ENCODE data around the gene PCBP3. TPM values are rescaled to one million over a fixed set of nuclear protein-coding genes. Genes with fewer than 3 reads are reported as not detected.

The PCBP3 gene
- total RNA-seq, 1 donor from 2014 or later: 8.2 TPM

DNA sequence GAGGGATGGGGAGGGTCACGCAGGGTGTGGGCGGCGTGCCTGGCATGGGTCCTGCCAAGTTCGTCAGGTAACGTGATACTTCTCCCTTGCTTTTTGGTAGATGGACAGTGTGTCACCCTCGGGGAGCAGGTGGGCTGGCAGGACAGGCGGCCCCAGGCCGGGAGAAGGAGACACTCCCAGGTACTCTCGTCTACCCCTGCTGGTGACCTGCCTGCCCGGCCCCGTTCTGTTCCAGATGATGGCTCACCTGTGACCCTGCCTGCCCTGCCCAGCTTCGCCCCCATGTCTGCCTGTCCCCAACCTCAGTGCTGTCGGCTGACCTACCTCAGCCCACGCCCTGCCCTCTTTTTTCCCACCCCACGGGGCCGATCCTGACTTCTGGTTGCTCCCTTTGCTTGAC is 144.7 kb downstream of the PCBP3 start:
- Mint-ChIP-seq H3K9me3 (no peaks in the 10 kb centered on the region), H3K4me3 (no peak overlapping the region), H3K27ac (no peak overlapping the region), H3K27me3 (ENCODE audit: insufficient read depth) (no peaks in the 10 kb centered on the region), H3K4me1 (ENCODE audit: low read depth) (no peaks in the 10 kb centered on the region), H3K36me3 (ENCODE audit: low read depth) (no peaks in the 10 kb centered on the region)
- DNase-seq (ENCODE audit: low spot score): no peak
- intact Hi-C loops (cut with micrococcal nuclease): no loop called here

DNA sequence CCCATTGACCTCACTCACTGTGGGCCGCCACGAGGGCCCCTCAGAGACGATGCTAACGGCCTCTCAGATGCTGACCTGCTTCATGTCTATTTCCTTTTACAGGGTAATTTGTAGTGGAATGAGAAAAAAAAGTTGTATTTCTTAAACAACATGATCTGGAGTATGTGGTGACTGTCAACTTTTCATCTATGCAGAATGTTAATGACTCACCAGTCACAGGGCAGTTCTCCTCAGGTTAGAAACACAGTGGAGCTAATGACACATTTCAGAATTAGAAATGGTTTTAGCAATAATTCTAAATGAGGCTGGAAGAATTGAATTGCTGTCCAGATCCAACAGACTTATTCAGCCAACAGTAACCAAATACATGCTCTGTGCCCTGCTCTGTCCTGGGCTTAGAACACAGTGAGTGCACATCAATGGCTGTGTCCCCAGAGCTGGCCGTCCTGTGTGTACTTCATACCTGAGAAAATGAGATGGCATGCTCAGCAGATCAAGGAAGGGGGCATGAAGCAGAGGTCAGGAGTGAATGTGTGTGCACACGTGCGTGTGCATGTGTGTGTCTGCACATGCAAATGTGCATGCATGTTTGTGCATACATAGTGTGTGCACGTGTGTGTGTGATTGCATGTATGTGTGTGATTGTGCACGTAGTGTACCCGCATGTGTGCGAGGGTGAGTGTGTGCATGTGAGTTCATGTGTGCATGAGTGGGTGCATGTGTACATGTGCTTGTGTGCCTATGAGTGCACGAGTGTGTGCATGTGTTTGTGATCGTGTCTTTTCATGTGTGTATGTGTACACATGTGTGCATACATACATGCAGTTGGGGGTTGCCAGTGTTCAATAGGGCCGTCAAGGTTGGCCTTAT is 145.3 kb downstream of the PCBP3 start:
- no peak overlapping the region for H3K4me3 Mint-ChIP-seq
- no peaks in the 10 kb centered on the region for H3K9me3 Mint-ChIP-seq
- no peaks in the 10 kb centered on the region for H3K4me1 Mint-ChIP-seq (ENCODE audit: low read depth)
- intact Hi-C loops (cut with micrococcal nuclease): no loop called here
- no peaks in the 10 kb centered on the region for H3K27me3 Mint-ChIP-seq (ENCODE audit: insufficient read depth)
- H3K36me3 Mint-ChIP-seq (ENCODE audit: low read depth): no peaks in the 10 kb centered on the region
- no peak for DNase-seq (ENCODE audit: low spot score)
- no peak overlapping the region for H3K27ac Mint-ChIP-seq

DNA sequence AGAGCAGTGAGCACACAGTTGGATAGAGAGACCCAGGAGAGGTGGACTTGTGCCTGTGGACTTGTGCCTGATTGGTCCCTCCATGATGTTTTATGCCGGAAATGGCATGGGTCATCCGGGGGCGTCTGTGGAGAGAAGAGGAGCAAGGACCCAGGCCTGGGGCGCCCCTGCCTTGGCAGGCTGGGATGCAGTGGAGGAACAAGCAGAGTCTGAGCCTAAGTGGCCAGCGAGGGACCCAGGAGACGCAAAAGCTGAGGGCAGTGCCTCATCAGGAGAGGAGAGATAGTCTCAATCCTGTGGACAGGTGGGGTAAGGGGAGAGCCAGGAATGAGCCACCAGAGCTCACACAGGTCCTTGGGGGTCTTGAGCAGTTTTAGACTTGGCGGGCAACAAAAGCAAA is 146.9 kb downstream of the PCBP3 start:
- H3K9me3 Mint-ChIP-seq: no peaks in the 10 kb centered on the region
- H3K4me3 Mint-ChIP-seq: no peak overlapping the region
- intact Hi-C loops (cut with micrococcal nuclease): no loop called here
- DNase-seq (ENCODE audit: low spot score): no peak
- no peak overlapping the region for H3K27ac Mint-ChIP-seq
- no peaks in the 10 kb centered on the region for H3K36me3 Mint-ChIP-seq (ENCODE audit: low read depth)
- H3K4me1 Mint-ChIP-seq (ENCODE audit: low read depth): no peaks in the 10 kb centered on the region
- H3K27me3 Mint-ChIP-seq (ENCODE audit: insufficient read depth): no peaks in the 10 kb centered on the region

DNA sequence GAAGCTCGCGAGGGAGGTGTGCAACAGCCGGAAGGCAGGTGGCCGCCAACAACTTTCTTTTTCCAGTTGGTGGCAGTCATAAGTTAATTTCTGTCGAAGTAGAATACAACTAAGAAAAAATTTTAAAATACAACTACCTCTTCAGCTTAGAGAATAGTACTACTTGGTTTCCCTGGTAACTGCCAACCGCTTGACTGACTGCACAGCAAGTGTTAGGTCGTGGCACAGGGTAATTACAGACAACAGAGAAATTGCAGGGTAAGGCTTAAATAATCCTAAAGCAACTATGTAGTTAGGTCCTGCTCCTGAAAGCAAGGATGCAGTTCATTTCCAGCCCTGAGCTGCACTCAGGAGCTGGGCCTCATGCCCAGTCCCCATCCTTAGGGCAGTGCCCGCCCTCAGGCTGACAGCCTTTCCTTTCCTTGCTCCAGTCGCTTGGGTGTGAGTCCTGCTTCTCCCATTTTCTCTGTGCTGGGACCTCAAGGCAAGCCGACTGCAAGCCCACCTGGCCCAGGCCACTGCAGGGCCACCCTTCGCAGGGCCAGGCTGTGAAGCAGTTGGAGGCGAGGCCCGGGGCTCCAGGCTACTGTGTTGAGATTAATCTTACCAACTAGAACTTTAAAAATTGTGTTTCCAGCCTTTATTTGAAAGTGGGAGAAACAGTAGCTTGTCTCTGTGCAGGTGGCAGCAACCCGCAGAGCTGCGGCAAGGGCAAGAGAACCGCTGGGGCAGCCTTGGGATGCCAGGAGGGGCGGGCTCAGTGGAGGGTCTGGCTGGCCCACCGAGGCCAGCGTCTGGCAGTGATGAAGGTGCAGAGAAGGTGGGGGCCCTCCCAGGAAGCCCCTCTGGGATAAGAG is 148.3 kb downstream of the PCBP3 start:
- no peaks in the 10 kb centered on the region for H3K36me3 Mint-ChIP-seq (ENCODE audit: low read depth)
- intact Hi-C loops (cut with micrococcal nuclease): no loop called here
- H3K27me3 Mint-ChIP-seq (ENCODE audit: insufficient read depth): no peaks in the 10 kb centered on the region
- H3K4me1 Mint-ChIP-seq (ENCODE audit: low read depth): no peaks in the 10 kb centered on the region
- no peak overlapping the region for H3K4me3 Mint-ChIP-seq
- no peaks in the 10 kb centered on the region for H3K9me3 Mint-ChIP-seq
- no peak overlapping the region for H3K27ac Mint-ChIP-seq
- DNase-seq (ENCODE audit: low spot score): no peak

GRCh38 chr21:45792682-45793383 is 149.3 kb downstream of the PCBP3 start:
- intact Hi-C loops (cut with micrococcal nuclease): no loop called here
- no peak for DNase-seq (ENCODE audit: low spot score)
- Mint-ChIP-seq H3K4me3 (no peak overlapping the region), H3K4me1 (ENCODE audit: low read depth) (no peaks in the 10 kb centered on the region), H3K27me3 (ENCODE audit: insufficient read depth) (no peaks in the 10 kb centered on the region), H3K27ac (no peak overlapping the region), H3K9me3 (no peaks in the 10 kb centered on the region), H3K36me3 (ENCODE audit: low read depth) (no peaks in the 10 kb centered on the region)

- Mint-ChIP-seq H3K36me3 (ENCODE audit: low read depth) (no peaks in the 10 kb centered on the region), H3K27ac (no peak overlapping the region), H3K9me3 (no peaks in the 10 kb centered on the region), H3K27me3 (ENCODE audit: insufficient read depth) (no peaks in the 10 kb centered on the region), H3K4me3 (no peak overlapping the region), H3K4me1 (ENCODE audit: low read depth) (no peaks in the 10 kb centered on the region)
- intact Hi-C loops (cut with micrococcal nuclease): no loop called here
- no peak for DNase-seq (ENCODE audit: low spot score)
Observed at GRCh38 chr21:45794027-45794426, 150.5 kb downstream of the PCBP3 start.

GRCh38 chr21:45796003-45796402 is 152.5 kb downstream of the PCBP3 start:
- DNase-seq (ENCODE audit: low spot score): no peak
- Mint-ChIP-seq H3K4me1 (ENCODE audit: low read depth) (no peaks in the 10 kb centered on the region), H3K27ac (no peak overlapping the region), H3K9me3 (no peaks in the 10 kb centered on the region), H3K36me3 (ENCODE audit: low read depth) (no peaks in the 10 kb centered on the region), H3K4me3 (no peak overlapping the region), H3K27me3 (ENCODE audit: insufficient read depth) (no peaks in the 10 kb centered on the region)
- intact Hi-C loops (cut with micrococcal nuclease): no loop called here

GRCh38 chr21:45797338-45797737 is 153.8 kb downstream of the PCBP3 start:
- no peak overlapping the region for H3K27ac Mint-ChIP-seq
- H3K4me1 Mint-ChIP-seq (ENCODE audit: low read depth): no peaks in the 10 kb centered on the region
- H3K27me3 Mint-ChIP-seq (ENCODE audit: insufficient read depth): no peaks in the 10 kb centered on the region
- no peaks in the 10 kb centered on the region for H3K36me3 Mint-ChIP-seq (ENCODE audit: low read depth)
- intact Hi-C loops (cut with micrococcal nuclease): no loop called here
- no peak overlapping the region for H3K4me3 Mint-ChIP-seq
- DNase-seq (ENCODE audit: low spot score): no peak
- H3K9me3 Mint-ChIP-seq: no peaks in the 10 kb centered on the region

- H3K9me3 Mint-ChIP-seq: no peaks in the 10 kb centered on the region
- no peak overlapping the region for H3K4me3 Mint-ChIP-seq
- H3K4me1 Mint-ChIP-seq (ENCODE audit: low read depth): no peaks in the 10 kb centered on the region
Observed at GRCh38 chr21:45799765-45800338, 156.3 kb downstream of the PCBP3 start.

GRCh38 chr21:45800339-45801080 is 157.0 kb downstream of the PCBP3 start:
- H3K4me1 Mint-ChIP-seq (ENCODE audit: low read depth): no peaks in the 10 kb centered on the region
- no peak overlapping the region for H3K27ac Mint-ChIP-seq
- no peaks in the 10 kb centered on the region for H3K36me3 Mint-ChIP-seq (ENCODE audit: low read depth)
- H3K4me3 Mint-ChIP-seq: no peak overlapping the region
- no peaks in the 10 kb centered on the region for H3K27me3 Mint-ChIP-seq (ENCODE audit: insufficient read depth)
- no peak for DNase-seq (ENCODE audit: low spot score)
- no peaks in the 10 kb centered on the region for H3K9me3 Mint-ChIP-seq
- intact Hi-C loops (cut with micrococcal nuclease): no loop called here

More at GRCh38 chr21:45799765-45800338, 156.3 kb downstream of the PCBP3 start:
- intact Hi-C loops (cut with micrococcal nuclease): no loop called here
- H3K36me3 Mint-ChIP-seq (ENCODE audit: low read depth): no peaks in the 10 kb centered on the region
- no peaks in the 10 kb centered on the region for H3K27me3 Mint-ChIP-seq (ENCODE audit: insufficient read depth)
- DNase-seq (ENCODE audit: low spot score): no peak
- no peak overlapping the region for H3K27ac Mint-ChIP-seq

DNA sequence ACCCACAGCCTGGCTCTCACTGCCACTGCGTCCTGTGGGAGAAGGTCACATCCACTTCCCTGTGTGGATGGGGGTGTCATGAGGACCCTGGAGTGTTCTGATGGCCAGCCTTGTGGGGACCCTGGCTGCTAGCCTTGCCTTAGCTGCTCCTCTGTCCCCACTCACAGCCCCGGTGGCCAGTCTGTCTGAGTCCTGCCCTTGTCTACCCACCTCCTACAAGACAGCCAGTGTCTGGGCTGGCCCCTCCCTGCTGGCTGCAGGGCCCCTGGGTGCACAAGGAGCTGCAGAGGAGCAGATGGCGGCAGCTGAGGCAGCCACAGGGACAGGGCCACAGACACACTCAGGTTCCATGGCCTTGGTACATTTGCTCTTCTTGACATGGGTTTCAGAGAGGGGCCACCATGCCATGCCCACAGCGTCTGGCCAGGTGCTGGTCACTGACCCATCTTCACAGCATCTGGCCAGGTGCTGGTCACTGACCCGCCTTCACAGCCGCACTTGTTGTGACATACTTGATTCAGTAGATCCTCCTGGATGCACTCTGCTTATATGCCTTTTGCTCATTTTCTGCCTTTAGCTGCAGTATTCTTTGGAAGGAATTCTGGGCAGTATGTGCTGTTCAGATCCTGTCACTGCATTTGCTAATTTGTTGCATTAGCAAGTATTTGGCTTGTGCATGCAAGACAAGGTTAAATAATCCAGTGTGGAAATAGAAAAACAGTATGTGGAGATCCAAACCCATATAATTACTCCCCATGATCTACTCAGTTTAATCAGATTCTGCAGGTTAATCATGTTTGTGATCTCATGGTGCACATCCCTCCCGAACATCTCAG is 157.8 kb downstream of the PCBP3 start:
- Mint-ChIP-seq H3K4me1 (ENCODE audit: low read depth) (no peaks in the 10 kb centered on the region), H3K27ac (no peak overlapping the region)

More for the DNA sequence above, 157.8 kb downstream of the PCBP3 start:
- Mint-ChIP-seq H3K27me3 (ENCODE audit: insufficient read depth) (no peaks in the 10 kb centered on the region), H3K36me3 (ENCODE audit: low read depth) (no peaks in the 10 kb centered on the region), H3K9me3 (no peaks in the 10 kb centered on the region), H3K4me3 (no peak overlapping the region)
- intact Hi-C loops (cut with micrococcal nuclease): no loop called here
- no peak for DNase-seq (ENCODE audit: low spot score)

All from activated T-helper 1 cell treated with anti-CD3 and anti-CD28 coated beads, Interleukin-12 subunit alpha, Interleukin-12 subunit beta, Interleukin-2, Interleukin-4 antibody, amounts not matched to agents 30 ng/mL and 10 ng/mL and 1 ng/mL, durations not matched to agents 14 hours and 24 hours and 36 hours (primary cell).